GM19328 (cell line): ENCODE measurements around the gene INPP5J.
"Not testable (repeated sequence)": the region's sequence is repeated elsewhere in the genome, so short reads cannot be mapped to it uniquely, and the experiment has no call there.

Experiments
- ATAC-seq: cut with Tn5 transposase; IDR thresholded peaks from one replicate; pipeline ENCODE4 v1.9.1; 2021; ENCODE audit warnings: mild to moderate bottlenecking, moderate library complexity; ENCODE audit not compliant: unreplicated experiment

The INPP5J gene

GRCh38 chr22:31122532-31123291 lies at the start of gene INPP5J:
INPP5J (plus strand) TSS chr22:31122966; CDS start chr22:31123015, 49 bp downstream.
- no peak for ATAC-seq

- ATAC-seq = not testable (repeated sequence)
These were observed 49.6 kb upstream of the INPP5J start for GRCh38 chr22:31073125-31073524.

GRCh38 chr22:31073545-31074145 lies 49.1 kb upstream of the INPP5J start:
- ATAC-seq = not testable (repeated sequence)

GRCh38 chr22:31075961-31076360 lies 46.8 kb upstream of the INPP5J start:
- ATAC-seq = no peak

- no peak for ATAC-seq
These were observed 45.1 kb upstream of the INPP5J start for GRCh38 chr22:31077681-31078080.

- ATAC-seq = not testable (repeated sequence)
These were observed 44.4 kb upstream of the INPP5J start for GRCh38 chr22:31078389-31078788.

GRCh38 chr22:31079095-31079642 lies 43.6 kb upstream of the INPP5J start:
- no peak for ATAC-seq

- no peak for ATAC-seq
These were observed 42.5 kb upstream of the INPP5J start for GRCh38 chr22:31080164-31080847.

GRCh38 chr22:31080848-31081649 lies 41.7 kb upstream of the INPP5J start, which contains the start of gene SMTN:
SMTN (plus strand) TSS chr22:31081318; CDS start chr22:31083259, 1,941 bp downstream.
- ATAC-seq = peak; percentile 62

- no peak for ATAC-seq
These were observed 40.7 kb upstream of the INPP5J start for GRCh38 chr22:31081963-31082605.

- ATAC-seq = no peak
These were observed 40.0 kb upstream of the INPP5J start for GRCh38 chr22:31082606-31083376.

GRCh38 chr22:31083377-31083768 lies 39.4 kb upstream of the INPP5J start:
- ATAC-seq = no peak

GRCh38 chr22:31083923-31084810 lies 38.6 kb upstream of the INPP5J start:
- no peak for ATAC-seq

GRCh38 chr22:31084811-31085492 lies 37.8 kb upstream of the INPP5J start:
- ATAC-seq = peak; percentile 58

- ATAC-seq = no peak
These were observed 37.3 kb upstream of the INPP5J start for GRCh38 chr22:31085493-31085824.

- ATAC-seq = no peak
These were observed 36.8 kb upstream of the INPP5J start for GRCh38 chr22:31085928-31086327.

- no peak for ATAC-seq
These were observed 35.9 kb upstream of the INPP5J start for GRCh38 chr22:31086703-31087330.
